C4-2B (cell line): ENCODE data around the gene PTPRD.

Source experiments
- CTCF ChIP-seq: fragments of 450-650 bp; conservative IDR thresholded peaks from 2 replicates; pipeline ENCODE4 v1.5.1; 2017; ENCODE audit warnings: mild to moderate bottlenecking
- ZFX ChIP-seq: fragments of 450-650 bp; IDR thresholded peaks from 2 replicates; pipeline ENCODE4 v1.6.1; 2017

DNA sequence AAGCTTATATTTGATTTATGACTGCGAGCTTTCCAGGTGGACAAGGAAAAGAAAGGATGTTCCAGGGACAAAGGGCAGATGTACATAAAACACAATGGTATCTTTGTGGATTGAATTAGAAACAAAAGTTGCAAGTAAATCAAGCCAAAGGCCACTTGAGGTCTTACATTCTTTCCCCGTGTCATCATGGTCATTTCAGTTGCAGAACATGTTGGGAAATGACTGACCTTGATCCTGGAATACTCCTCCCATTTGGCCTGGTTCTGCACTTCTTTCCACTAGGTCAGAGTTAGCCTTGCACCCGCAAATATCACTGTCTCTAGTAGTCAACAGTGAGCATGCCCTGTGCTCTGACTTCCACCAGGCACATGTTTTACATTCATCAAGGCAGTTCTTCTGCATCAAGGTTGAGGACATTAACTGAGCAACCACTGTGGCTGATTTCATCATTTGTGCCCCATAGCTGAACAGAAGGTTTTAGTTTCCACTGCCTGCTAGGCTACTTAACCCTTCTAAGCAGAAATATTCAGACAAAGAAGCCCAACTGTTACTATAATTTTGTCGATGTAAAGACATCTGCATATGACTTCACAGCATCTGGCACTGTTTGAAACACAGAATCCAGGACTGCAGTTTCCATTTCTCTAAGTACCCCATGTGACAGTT is 1651.5 kb downstream of the PTPRD start:
- TF ChIP-seq CTCF (no peak), ZFX (no peak)
